ENCODE measurements around the gene ARPC5L.

The ARPC5L gene

DNA sequence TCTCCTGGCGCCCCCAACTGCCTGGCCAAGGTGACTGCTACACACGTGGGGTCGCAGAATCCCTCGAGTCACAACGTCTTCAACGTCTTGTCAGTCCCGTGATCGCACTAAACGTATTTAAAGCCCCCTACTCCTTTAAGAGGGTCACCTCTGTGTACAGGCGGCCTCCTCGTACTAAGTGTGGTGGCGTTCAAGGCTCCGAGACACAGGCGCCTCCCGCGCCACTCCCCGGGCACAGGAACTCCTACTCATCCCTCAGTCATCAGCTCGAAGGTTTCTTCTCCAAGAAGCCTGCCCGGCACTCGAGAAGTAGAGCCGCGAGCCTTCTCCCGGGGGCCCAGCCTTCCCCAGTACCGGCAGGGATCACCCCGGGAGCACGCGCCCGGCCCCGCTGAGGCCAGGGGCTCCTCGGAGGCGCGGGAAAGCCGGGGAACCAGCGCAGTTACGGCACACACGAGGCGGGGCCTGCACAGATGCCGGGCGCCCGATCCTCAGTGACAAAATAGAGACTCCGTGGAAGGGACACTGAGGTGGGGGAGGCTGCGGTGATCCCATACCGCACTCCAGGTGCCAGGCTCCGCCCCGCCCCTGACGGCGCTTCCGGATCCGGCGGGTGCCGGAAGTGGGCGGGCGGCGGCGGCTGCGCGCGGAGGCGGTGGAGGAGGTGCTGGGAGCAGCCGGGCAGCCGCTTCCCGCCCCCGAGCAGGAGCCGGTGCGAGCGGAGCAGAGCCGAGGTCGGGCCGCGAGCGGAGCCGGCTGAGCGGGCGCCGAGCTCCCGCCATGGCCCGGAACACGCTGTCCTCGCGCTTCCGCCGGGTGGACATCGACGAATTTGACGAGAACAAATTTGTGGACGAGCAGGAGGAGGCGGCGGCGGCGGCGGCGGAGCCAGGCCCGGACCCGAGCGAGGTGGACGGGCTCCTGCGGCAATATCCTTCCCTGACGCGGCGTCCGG lies 6.9 kb downstream of the ARPC5L start:
- peak; percentile 87 for DNase-seq

DNA sequence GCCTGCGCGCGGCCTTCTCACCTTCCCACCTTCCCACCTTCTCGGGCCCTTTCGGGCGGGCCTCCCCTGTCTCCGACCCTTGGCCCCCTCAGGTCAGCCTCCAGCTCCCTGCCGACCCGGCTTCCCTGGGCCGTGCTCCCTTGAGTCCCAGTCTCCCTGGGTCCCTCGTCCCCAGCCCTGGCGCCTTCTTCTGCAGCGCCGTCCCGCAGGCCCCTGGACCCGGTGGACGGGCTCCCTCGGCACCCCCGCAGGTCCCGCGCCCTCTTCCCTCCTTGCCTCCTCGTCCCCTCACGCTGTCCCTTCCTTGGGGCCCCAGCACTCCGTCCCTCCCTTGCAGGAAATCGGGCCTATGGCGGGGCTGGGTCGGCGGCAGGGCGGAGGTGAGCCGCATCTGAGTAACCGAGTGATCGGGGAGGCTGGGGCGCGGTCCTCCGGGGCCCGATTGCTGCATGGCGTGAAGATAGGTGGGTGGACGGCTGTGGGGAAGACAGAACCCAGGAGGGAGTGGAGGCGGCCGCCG lies 7.6 kb downstream of the ARPC5L start:
- DNase-seq: peak; percentile 33

DNA sequence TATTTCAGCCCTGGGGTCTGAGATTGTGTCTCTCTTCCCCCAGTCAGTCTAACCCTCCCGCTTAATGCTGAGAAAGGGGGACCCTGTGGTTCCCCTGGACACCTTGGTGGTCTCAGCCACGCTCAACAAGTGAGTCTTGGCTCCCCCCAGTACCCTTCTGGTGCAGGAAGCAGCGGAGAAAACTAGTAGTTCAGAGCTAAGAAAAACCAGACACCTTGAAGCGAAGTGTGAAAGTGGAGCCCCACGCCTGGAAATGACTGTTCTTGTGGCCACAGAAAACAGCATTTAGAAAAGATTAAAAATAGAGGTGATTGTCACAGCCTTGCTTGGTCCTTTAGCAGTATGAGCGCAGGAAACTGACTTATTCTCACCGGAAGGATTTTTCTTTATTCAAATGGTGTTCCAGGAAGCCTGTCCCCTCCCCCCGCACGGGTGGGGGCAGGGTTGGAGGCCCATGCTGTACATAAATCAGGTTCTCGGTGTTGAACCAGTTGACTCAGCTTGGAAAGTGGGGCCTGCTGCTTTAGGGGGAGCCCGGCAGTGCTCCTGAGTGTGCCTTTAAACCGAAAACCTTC lies 8.1 kb downstream of the ARPC5L start:
- peak; percentile 69 for DNase-seq

DNA sequence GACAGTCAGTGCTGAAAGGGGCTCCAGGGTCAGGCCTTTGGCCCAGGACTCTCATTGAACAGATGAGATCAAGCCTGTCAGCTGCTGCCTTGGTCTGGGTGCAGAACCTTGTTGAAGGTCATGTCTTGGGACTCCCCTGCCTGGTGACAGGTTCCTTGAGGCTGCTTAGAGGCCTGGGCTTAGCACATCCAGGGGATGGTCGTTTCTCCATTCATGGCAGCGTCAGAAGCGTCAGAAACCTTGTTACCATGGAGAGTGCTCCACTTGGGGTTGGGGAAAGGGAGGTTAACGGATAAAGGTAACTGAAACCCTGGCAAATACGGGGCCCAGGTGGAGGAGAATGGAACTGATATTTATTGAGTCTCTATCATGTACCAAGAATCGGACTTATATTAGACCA lies 8.8 kb downstream of the ARPC5L start:
- DNase-seq: no peak

DNA sequence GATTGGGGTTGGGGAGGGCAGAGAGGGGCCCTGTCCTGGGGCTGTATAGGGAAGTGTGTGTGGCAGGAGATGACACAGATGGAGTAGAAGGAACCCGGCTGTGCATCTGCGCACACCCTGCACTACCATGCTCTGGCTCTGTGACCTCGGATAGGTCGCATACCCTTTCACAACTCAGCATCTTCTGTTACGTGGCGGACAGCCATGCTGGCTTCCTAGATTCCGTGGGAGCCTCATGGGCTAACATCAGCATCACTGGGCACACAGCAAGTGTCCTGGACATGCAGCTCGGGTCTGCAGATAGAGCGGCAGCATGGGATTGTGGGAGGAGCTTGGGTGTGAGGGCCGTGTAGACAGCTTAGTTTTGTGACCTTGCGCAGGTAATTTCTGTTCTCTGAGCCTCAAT lies 9.2 kb downstream of the ARPC5L start:
- no peak for DNase-seq

DNA sequence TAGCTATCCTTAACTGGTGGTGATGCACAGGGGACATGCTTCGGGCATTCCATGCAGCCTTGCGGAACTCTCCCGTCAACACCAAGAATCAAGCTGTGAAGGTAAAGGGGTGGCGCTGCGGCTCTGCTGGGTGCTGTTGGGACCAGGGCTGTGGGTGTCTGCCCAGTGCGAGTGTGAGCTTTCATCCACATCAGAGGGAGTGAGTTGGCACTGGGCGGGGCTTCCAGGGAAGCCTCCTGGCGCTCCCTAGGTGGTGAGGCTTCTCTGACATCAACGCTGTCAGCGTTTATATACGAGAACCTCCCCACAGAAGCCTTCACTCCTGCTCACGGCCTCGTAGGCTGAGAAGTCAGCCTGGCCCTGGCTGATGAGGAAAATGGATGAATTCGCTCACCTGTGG lies 11.7 kb downstream of the ARPC5L start:
- peak; percentile 34 for DNase-seq

DNA sequence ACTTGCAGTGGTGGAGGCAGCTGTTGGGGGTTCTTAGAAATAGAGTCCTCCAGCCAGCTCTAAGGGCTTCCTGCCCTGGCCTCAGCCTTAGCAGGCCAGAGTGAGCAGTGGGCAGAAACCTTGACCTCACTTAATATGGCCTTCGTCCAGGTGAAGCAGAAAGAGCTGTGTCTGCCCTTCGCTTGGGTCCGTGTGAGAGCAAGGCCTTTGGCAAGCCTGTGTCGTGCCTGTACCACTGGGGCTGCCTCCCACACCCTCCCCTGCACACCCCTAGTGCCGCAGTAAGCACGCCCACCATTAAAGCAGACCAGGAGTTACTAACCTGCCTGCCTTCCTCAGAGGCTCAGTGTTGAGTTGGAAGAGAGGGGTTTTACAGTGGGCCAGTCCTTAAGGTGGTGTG lies 13.6 kb downstream of the ARPC5L start:
- no peak for DNase-seq

DNA sequence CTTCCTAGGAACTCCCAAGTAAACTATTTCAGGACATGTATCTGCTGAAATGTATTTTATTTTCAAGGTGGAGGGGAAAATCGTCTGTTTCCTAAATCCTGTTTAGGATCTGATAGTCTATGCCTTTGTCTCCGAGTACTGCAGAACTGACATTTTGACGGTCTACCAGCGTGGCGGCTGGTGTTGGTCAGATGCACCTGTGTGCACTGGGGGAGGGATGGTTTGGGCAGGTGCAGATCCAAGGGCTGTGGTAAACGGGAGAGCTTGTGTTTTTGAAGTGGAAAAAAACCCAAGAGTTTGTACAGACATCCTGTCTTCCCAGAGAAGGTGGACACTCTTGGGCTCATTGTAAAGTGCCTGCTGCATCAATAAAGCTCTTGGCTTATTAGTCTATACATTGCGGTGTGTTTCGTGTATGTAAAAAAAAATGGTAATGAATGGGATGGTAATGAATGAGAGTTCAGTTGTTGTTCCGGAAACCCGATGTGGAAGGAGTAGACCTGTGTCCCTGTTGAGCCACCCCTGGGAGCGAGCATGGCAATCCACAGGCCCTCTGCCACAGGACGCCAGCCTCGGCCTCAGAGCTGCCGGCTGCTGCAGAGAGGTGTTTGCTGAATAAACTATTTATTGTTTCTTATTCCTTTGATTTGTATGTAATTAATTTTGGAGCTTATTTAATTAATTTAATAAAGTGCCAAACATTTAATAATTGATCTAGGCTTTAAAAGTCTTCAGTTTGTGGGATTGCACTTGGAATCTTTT lies 15.3 kb downstream of the ARPC5L start:
- no peak for DNase-seq

DNA sequence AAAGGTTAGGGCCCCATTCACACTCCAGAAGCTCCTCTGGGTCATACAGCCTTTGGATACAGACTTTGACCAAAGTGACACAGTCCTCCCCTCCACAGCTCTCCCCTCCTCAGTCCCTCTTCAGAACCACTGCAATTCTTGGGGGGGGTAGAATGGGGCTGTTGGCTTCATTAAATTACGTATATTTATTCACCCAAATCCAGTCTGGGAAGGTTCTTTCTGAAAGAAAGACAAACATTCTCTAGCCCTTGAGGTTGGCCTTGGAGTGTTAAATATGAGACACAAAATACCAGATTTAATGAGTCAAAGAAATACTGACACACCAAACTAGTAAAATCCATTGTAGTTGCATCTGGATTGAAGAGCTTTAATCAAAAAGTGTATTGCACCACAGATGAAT lies 16.1 kb downstream of the ARPC5L start:
- DNase-seq: no peak

DNA sequence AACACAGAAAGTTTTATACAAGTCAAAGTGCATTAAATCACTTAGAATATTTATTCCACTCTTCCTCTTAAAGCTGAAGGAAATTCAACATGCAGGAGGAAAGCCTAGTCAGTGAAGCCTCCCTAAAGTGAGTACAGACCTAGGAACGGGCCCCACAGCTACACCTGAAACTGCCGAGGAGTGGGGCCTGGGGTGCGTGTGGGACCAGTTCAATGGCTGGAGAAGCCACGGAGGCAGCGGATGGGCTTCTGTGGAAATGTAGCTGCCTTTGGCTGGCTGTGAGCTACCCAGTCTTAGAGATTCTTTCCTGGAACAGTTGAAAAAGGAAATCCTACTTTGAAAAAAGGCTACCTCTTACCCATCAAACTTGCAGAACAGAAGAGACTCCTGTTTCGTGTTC lies 16.6 kb downstream of the ARPC5L start:
- DNase-seq: no peak

DNA sequence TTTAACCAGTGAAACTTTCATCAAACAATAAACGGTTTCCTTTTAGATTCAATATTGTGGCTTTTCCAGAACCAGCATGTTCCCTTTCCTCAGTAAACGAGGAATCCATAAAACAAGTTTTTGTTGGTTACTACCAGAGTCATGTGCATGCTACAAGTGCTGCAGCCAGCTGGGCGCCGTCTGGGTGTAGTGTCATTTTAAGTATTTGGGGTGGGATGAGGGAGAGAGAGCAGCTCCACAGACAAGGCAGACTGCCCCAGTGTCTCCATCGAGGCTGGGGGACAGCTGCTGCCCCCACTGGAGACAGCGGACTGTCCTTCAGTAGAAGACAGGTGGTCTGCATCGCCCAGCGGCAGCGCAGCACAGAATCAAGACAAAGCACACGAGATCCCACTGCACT lies 17.3 kb downstream of the ARPC5L start:
- no peak for DNase-seq

DNA sequence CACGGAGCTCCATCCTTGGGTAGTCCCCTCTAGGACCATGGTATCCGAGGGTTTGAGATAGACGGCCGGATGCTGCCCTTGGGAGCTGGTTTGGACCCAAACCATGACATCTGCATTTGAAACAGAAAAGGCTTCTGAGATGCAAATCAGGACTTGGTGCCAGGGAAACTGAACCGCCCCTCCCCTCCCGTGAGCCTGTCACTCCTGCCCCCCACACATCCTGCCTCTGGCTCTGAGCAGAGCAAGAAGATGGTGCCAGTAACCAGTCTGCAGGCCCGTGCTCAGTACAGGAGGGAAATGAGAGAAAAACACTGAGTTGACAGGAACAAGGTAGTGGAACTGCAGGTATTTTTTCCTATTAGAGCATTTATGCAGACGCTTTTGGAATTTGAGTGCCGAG lies 18.6 kb downstream of the ARPC5L start:
- no peak for DNase-seq

DNA sequence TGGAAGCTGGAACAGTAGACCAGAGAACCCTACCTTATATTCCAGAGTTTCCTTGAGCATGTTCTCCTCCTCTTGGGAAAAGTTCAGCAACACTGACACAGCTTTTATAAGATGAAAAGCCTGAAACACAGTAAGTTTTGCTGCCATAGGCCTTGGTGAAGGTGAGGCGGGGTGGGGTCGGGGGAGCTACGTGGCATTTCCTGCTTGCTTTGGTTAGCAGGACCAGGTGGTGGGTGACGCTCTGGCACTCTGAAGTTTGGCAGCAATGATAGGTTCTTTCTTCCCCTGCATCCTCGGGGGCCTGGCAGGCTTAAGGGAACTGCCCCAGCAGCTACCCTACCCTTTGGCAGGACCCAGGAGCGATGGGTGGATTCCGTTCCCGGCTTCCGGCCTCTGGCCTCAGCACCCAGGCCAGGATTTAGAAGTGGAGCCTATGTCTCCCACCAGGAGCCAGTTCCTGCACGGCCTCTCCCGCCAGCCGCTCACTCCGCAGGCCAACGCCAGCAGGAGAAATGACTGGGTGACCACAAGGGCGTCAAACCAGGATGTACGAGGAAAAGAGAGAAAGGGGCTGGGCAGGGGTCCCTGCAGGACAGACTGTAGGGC lies 19.3 kb downstream of the ARPC5L start:
- no peak for DNase-seq

DNA sequence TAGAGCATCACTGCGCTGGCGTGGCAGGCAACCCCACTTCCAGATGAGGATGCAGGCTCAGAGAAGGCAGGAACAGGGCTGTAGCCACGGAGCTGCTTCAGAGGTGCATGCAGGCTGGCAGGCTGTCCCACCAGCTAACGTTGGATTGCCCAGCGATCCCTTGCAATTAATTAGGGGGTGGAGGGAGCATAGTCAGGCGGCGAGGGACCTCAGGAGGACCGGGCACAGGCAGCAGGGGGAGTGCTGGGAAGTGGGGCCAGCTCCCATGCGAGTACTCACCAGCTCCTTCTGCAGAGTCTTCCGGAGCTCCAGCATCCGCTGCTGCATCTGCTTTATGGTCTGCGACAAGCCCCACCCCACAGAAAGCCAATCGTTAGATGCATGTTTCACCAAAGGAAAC lies 20.3 kb downstream of the ARPC5L start:
- no peak for DNase-seq

DNA sequence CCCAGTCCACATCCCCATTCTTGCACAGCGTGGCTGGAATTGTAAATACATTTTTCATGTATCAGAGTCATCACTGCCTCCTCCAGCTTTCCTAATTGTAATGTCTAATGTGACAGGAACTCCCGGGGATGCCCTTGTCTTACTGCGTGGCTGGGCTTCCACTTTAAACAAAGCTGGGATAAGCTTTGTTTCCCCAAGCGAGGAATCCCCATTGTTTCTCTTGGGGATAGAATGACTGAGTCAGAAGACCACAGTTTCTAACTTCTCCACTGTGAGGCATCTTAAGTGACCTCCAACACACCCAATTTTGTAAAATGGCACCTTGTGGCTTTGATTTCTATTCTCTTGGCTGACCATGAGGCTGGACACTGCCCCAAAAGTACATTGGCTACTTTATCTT lies 22.4 kb downstream of the ARPC5L start:
- no peak for DNase-seq

DNA sequence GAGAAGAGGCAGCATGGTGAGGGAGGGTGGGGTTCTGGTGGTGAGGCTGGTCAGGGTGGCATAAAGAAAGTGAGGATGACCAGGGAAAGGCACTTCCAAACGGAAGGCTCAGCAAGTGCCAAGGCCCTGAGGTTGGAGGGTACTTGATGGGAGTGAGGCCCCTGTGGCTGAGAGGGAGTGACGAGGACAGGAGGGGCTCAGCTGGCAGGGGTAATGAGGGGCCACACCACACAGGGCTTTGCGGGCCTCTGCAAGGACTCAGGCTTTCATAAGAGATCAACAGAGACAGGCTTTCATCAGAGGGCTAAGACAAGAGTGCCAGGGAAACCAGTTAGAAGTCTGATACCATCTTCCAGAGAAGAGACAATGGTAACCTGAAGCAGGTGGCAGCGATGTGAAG lies 23.6 kb downstream of the ARPC5L start:
- DNase-seq: no peak

DNA sequence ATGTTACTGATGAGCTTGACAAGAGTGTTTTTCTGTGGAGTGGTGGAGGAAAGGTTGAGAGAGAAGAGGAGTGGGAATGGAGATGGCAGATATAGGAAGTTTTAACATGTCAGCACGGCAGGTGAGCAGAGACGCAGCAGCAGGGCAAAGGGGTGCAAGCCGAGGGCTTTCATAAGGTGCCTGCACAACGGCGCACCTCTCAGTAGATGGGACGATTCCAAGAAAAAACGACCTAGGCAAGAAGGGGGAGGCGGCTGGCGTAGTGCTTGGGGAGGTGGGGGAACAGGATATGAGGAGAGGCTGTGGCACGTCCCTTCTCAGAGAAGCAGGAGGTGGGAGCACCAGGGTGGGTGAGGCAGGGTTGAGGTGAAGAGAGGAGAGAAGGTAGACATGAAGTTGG lies 24.5 kb downstream of the ARPC5L start:
- no peak for DNase-seq

DNA sequence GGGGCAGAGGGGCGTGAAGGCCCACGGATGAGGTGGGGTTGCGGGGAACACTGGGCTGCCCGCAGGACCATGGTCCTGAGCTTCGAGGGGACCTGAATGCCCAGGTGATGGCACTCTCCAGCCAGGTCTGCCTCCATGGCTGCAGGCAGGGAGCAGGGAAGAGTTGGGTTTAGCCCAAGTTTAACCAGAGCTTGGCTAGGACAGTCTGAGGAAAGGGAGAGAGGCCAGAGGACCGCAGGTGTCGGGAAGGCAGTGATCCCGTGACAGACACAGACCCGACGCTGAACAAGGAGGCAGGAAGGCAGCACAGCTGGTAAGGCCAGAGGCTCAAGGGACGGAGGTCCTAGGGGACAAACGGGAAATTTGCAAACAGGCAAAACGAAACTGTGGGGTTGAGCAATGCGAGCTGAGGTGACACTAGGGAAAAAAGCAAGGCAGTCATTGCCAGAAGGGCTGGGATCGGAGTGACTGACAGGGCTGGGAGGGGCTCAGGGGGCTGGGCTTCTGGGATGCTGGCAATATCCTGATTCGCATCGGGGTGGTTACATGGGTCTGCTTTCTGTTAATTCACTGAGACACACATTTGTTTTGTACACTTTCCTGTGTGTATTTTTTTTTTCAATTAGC lies 25.0 kb downstream of the ARPC5L start:
- no peak for DNase-seq

DNA sequence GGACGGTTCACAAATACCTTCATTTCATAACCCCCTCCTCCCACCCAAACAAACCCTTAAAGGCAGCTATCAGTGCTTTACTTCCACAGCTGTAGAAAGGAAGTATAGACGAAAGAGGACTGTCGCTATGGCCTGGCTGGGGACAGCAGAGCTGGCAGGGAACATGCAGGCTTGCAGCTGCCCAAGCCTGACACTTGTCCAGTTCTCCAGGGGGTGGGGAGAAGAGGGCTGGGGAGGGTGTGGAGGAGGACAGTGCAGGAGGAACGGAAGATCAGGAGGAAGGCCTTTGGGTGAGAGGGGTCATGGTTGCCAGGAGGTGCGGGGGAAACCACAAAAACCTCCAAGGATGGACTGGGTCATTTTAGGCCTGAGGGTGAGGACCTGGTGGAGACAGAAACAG lies 25.9 kb downstream of the ARPC5L start:
- DNase-seq: no peak

DNA sequence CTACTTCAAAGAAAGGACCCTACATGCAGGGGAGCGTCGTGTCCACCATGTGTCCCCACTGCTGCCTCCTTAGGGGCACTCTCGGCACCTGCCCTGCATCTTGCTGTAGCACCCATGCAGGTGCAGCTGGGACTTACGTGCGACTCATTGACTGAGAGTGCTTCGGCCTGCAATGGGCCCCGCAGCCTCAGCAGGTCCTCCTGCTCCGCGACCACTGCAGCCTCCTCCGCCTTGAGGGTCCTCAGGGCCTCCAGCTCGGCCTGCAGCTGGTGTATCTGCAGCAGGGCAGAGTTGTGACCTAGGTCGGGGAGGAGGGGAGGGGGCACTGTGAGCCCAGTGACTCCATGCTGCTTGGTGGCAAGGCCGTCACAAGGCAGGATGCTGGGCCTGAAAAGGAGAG lies 27.1 kb downstream of the ARPC5L start:
- no peak for DNase-seq

DNA sequence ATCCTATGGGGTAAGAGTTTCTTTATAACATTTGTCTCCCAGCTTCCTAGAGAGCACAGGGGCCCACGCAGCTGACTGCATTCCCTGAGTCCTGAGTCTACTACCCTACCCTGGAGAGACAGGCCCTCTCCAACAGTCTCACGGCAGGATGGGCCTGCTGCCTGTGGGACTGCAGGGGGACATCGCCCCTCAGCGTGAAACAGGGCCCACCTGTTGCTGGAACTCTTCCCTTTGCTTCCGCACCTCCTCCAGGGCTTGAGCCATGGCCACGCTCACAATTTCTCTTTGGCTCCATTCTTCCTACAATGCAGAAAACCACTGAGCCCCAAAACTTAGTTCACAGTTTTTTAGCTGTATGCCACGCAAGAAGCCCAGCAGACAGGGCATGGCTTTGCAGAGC lies 28.2 kb downstream of the ARPC5L start:
- no peak for DNase-seq

DNA sequence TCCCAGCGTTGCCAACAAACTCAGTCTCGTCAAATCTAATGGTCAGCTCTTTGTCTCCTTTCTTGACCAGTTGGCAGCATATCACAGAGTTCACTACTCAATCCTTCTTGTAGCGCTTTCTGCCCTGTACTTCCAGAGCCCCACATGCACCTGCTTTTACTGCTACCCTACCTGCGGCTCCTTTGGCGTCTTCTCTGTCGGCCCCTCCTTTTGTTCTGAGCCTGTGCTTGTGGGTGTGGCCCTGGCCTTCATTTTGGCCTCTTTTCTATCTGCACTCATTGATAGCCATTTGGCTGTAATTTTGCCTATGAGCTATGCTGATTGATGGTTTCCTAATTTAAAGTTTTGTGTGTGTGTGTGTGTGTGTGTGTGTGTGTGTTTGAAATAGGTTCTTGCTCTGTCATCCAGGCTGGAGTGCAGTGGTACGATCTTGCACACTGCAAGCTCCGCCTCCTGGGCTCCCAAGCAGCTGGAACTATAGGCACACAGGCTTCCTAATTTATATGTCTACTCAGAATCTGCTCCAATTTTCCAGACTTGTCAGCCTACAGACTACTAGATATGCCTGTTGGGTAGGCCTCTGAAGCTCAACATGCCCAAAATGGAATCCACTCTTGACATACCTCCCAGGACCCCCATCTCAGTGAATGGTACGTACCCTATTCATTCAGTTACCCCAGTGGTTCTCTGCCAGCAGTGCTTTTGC lies 32.3 kb downstream of the ARPC5L start:
- no peak for DNase-seq
